COLO829 (cell line): ENCODE data around the gene CHRM1.
A peak's percentile ranks its signal among the peaks of the same experiment; 100 is the strongest.
"Not testable (repeated sequence)": the region's sequence is repeated elsewhere in the genome, so short reads cannot be mapped to it uniquely, and the experiment has no call there.

Experiments used
- DNase-seq: peaks from one replicate; pipeline ENCODE4 v3.0.0; 2012; ENCODE audit warnings: low spot score

Gene CHRM1, protein sequence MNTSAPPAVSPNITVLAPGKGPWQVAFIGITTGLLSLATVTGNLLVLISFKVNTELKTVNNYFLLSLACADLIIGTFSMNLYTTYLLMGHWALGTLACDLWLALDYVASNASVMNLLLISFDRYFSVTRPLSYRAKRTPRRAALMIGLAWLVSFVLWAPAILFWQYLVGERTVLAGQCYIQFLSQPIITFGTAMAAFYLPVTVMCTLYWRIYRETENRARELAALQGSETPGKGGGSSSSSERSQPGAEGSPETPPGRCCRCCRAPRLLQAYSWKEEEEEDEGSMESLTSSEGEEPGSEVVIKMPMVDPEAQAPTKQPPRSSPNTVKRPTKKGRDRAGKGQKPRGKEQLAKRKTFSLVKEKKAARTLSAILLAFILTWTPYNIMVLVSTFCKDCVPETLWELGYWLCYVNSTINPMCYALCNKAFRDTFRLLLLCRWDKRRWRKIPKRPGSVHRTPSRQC

GRCh38 chr11:62921201-62921572 is at the start of gene CHRM1:
Gene CHRM1, minus strand, starts transcription at chr11:62921363. Its CDS starts 10,263 bp downstream, at chr11:62911100.
- no peak for DNase-seq

GRCh38 chr11:62965574-62965973 is 44.4 kb upstream of the CHRM1 start:
- no peak for DNase-seq

GRCh38 chr11:62962391-62962790 is 41.2 kb upstream of the CHRM1 start:
- no peak for DNase-seq

DNA sequence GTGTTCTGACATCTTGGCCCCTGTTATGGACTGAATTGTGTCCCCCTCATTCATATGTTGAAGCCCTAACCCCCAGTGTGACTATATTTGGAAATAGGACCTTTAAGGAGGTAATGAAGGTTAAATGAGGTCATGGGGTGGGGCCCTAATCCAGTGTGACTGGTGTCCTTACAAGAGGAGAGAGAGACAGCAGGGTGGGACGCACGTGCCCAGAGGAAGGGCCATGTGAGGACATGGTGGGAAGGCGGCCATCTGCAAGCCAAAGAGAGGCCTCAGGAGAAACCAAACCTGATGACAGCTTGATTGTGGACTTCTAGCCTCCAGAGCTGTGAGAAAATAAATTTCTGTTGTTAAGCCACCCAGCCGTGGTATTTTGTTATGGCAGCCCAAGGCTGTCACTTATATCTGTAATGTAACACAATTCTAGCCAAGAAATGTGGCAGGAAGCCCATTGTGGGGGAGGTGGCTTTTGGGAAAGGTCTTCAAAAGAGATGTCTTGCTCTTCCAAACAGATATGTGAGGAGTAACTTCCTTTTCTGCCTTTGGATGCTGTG is 39.9 kb upstream of the CHRM1 start:
- DNase-seq: no peak

DNA sequence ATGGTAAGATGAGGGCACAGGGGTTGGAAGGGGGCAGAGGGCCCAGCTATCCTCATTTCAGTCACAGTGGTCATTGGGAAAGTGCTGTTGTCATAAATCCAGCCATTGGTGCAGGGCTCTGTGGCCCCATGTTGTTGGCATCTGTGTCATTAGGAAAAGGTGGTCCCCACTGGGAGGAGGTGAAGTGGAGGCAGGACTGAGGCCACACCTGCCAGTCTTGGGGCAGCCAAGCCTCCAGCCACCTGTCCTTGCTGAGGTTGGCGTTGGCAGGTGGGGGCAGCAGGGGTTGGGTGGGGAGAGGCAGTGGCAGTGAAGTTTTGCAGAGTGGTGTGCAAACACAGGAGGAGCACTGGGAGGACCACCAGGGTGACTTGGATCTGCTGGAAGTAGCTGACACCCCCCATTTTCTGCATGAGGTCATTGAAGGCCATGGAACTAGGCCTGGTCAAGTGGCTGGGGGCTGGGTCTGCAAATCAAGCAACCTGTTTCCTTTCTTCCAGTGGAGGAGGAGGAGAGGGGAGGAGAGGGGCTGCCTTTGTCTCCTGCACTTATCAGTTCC is 38.3 kb upstream of the CHRM1 start:
- DNase-seq: no peak

DNA sequence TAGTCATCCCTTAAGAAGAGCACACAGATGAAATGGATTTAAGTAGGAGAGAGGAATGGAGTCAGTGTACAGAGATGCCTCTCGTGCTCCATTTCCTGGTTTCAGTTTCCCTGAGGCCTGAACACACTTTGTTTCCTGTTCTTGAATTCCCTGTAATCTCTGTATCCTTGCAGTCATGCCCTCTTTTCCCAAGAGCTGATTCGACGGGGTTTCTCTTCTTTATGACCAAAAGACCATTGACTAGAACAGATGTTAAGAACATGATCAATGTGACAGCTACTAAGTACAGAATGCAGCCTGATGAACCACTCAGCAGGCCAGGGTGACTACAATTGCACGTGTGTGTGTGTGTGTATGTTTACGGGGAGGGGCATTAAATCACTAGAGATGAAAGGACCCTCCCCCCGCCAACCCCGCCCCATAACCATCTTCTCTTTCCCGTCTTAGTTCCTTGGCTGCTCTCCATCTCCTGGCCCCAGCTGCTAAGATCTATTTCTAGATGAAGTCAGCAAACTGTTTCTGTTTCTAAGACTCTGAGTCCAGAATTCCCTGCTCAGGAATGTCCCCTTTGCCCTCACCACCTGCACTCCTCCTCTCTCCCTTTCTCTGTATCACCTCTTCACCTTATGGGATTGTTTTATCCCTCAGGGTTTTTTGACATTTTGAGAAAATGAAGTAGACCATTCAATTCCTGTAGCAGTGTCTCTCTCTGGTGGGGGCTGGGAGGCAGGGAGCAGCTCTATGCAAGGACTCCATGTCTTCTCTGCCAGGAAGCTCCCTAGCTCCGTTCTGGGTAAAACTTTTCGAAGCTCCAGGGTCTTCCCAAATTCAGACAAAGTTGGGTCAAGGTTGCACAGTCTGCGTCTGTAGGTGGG is 37.6 kb upstream of the CHRM1 start:
- peak; percentile 40 for DNase-seq

- no peak for DNase-seq
These were observed 36.0 kb upstream of the CHRM1 start for GRCh38 chr11:62957147-62957546.

- DNase-seq: no peak
These were observed 33.3 kb upstream of the CHRM1 start for GRCh38 chr11:62954478-62954877.

GRCh38 chr11:62953811-62954210 is 32.6 kb upstream of the CHRM1 start:
- no peak for DNase-seq

DNA sequence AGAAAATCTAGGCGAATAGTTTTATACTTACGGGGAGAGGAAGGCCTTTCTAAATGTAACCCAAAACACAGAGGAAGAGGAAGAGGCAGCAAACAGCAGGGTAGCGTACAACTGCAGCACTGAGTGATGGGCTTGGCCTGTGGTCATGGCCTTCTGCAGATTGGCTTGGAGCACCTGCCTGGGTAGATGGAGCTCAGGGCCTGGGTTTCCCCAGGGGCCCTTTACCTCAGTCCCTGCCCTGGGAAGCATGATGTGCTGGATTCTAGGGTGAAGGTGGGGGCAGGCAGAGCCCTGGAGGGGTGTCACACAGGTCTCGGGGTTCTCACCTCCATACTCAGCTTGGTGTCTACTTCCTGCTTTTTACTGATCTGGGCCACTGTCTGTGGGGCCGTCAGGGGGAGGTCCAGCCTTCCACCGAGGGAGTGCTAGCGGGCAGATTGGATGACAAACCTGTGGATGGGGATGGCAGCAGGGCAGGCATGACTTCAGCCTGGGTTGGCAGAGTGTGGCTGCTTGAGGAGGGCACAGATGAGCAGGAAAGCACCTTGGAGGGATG is 27.7 kb upstream of the CHRM1 start:
- DNase-seq: no peak

DNA sequence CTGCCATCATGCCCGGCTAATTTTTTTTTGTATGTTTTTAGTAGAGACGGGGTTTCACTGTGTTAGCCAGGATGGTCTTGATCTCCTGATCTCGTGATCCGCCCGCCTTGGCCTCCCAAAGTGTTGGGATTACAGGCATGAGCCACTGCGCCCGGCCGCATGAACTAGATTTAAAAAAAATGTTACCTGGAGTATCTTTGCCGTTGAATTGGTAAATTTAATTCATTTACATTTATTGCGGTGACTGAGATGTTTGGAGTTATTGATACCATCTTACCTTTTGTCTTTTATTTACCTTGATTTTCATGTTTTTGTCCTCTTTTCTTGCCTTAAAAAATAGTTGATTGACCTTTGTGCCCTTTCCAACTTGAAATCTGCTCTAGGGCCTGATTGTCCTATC is 24.4 kb upstream of the CHRM1 start:
- not testable (repeated sequence) for DNase-seq

DNA sequence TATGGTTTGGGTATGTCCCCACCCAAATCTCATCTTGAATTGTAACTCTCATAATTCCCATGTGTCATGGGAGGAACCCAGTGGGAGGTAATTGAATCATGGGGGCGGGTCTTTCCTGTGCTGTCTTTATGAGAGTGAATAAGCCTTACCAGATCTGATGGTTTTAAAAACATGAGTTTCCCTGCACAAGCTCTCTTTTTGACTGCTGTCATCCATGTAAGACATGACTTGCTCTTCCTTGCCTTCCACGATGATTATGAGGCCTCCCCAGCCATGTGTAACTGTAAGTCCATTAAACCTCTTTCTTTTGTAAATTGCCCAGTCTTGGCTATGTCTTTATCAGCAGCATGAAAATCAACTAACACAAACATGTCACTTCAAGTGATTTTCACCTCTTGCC is 16.4 kb upstream of the CHRM1 start:
- DNase-seq: not testable (repeated sequence)

DNA sequence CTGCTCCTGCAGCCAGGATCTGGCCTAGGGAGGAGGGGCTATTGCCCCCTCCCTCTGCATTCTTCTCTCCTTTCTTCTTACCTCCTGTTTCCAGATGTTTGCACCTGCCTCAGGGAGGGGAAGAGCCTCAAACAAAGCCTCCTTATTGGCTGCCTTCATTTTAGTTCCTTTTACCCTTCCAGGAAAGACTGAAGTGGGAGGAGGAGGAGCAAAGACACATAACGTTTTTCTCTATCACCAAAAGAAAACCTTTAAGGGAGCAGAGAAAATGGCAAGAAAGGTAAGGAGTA is 13.3 kb upstream of the CHRM1 start:
- no peak for DNase-seq

- DNase-seq: no peak
These were observed 12.8 kb upstream of the CHRM1 start for GRCh38 chr11:62933750-62934495.

DNA sequence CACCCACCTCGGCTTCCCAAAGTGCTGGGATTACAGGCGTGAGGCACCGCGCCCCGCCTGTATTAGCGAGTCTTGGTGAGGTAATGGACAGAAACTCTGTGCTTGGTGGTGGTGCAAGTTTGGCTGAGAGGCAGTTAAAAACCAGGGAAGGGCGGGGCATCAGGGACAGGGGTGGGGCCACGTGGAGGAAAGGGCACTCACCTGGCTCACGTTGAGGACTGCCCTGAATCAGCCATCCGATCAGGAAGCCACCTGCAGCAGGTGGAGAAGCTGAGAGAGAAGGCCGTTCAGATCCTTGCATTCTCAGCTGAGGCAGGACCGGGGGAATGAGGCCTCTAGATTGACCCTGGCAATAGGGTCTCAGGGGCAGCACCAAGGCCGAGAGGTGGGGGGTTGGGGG is 12.1 kb upstream of the CHRM1 start:
- DNase-seq: no peak

DNA sequence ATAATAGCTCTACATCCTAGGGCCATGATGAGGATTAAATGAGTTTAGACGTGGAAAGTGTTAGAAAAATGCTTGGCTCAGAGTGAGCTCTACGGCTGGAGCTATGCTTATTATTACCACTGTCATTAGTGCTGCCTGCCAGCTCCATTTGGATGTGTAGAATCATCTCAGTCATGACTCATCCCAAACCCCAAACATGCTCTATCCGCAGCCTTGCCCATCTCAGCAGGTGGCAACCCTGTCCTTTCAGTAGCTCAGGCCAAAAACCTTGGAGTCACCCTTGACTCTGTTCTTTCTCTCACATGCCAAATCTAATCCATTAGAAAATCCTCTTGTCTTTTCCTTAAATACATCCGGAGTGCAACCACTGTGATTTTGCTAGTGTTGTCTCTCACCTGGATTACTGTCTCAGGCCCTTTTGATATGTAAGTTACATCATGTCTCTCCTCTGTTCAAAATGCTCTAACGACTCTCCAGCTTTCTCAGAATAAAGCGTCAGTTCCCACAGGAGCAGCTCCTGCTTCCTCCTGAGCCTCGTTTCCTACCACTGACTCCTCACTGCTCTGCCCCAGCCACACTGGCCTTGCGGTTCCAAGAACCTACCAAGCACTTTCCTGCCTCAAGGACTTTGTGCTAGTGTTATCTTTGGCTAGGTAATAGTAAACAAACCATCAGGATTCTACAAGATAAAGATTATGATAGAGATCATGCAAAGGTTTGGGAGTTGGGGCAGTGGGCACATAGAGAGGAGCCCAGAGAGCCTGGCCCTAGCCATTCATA is 10.5 kb upstream of the CHRM1 start:
- DNase-seq: no peak

GRCh38 chr11:62930666-62931065 is 9.5 kb upstream of the CHRM1 start:
- no peak for DNase-seq

- DNase-seq: no peak
These were observed 9.0 kb upstream of the CHRM1 start for GRCh38 chr11:62930157-62930556.

DNA sequence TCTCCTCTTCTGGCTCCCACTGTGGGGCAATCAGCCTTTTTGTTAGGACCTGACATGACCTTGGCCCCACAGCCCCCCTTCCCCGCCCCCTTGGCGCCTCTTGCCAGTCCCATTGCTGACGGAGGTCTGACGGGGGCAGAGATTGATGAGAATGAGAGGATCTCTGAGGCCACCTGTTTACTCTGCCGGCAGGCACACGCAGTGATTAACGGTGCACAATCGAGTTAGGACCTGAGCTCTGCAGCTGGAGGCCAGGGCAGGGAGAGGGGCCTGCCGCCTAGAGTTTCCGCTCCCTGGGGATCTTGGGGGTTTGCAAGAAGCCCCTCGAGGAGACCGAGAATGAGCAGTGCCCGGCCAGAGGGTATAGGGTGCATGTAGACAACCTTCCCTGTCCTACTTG is 6.8 kb upstream of the CHRM1 start:
- DNase-seq: no peak

DNA sequence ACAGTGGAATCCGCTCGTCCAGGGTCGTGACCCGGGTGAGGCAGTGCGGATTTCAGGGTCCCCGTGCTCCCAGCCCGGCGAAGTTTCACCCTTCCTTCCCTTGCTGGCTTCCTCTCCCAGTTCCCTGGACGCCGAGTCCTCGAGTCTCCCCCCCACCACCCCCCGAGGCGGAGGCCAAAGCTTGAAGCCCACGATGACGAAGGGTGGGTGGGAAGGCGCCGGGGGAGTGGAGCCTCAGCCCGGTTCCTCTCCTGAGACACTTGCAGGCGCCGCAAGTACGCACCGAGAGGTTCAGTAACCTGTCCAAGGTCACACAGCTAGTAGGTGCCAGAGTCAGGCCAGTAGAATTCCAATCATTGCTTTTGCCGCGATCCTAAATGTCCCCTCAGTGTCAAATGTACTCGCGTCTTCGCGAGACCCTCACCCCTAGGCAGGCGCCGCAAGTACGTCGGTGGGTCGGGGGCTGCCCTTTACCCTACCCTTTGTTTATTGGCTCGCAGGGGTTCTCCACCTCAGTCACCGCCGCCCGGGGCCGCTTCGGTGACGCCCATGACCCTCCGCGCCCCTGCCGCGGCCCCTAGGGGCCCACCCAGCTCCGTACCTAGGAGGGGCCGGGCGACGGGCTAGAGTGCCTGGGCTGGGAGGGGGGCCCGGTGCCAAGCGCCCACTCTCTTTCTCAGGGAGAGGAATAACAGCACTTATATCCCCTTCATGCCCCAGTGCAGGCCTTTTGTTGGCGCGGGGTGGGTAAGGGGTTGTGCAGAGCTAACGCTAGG is 5.7 kb upstream of the CHRM1 start:
- DNase-seq: no peak
